GM23338 (cell line): Measurements from ENCODE around the gene LRRFIP1. TPM values are rescaled to one million over a fixed set of nuclear protein-coding genes. Genes with fewer than 3 reads are reported as not detected.

Source experiments
- ATAC-seq: fragments of 200-7000 bp; cut with Tn5 transposase; 3 replicates; pipeline ENCODE4 v1.9.1; 2020
- DNase-seq: peaks from one replicate; pipeline ENCODE4 v3.0.0-alpha.2; 2015; ENCODE audit warnings: low spot score
- H2AFZ ChIP-seq: fragments of 200-600 bp; sonication (generic); 2 replicates; pipeline ENCODE4 v1.8.0; 2016; ENCODE audit warnings: antibody characterized with exemption, mild to moderate bottlenecking, moderate library complexity
- H3F3A ChIP-seq: fragments of 200-600 bp; sonication (generic); replicated peaks from 2 replicates; pipeline ENCODE4 v1.8.0; 2017; ENCODE audit warnings: antibody characterized with exemption, mixed run types, low read depth
- H3K27ac ChIP-seq: fragments of 200-600 bp; sonication (generic); 2 replicates; pipeline ENCODE4 v1.6.1; 2016; ENCODE audit warnings: low read depth
- H3K27me3 ChIP-seq: fragments of 200-600 bp; sonication (generic); 2 replicates; pipeline ENCODE4 v1.8.0; 2016; ENCODE audit warnings: mild to moderate bottlenecking, mixed run types, moderate library complexity; ENCODE audit not compliant: insufficient read depth
- H3K36me3 ChIP-seq: fragments of 200-600 bp; sonication (generic); 2 replicates; pipeline ENCODE4 v1.8.0; 2016; ENCODE audit warnings: mild to moderate bottlenecking; ENCODE audit not compliant: insufficient read depth
- H3K4me1 ChIP-seq: fragments of 200-600 bp; sonication (generic); 2 replicates; pipeline ENCODE4 v1.8.0; 2016; ENCODE audit warnings: mild to moderate bottlenecking, moderate library complexity; ENCODE audit not compliant: insufficient read depth
- H3K4me2 ChIP-seq: fragments of 200-600 bp; sonication (generic); 2 replicates; pipeline ENCODE4 v1.7.1; 2017; ENCODE audit warnings: mixed run types
- H3K4me3 ChIP-seq: fragments of 200-600 bp; sonication (generic); 2 replicates; pipeline ENCODE4 v1.6.1; 2016; ENCODE audit warnings: mixed run types
- H3K79me2 ChIP-seq: fragments of 200-600 bp; sonication (generic); replicated peaks from 2 replicates; pipeline ENCODE4 v1.8.0; 2017; ENCODE audit warnings: mild to moderate bottlenecking; ENCODE audit not compliant: insufficient read depth
- H3K9me2 ChIP-seq: fragments of 200-600 bp; sonication (generic); 2 replicates; pipeline ENCODE4 v1.8.0; 2017; ENCODE audit not compliant: insufficient read depth
- H4K20me1 ChIP-seq: fragments of 200-600 bp; sonication (generic); replicated peaks from 2 replicates; pipeline ENCODE4 v1.8.0; 2017; ENCODE audit warnings: mild to moderate bottlenecking; ENCODE audit not compliant: insufficient read depth
- H3K27ac Mint-ChIP-seq: 2 replicates; pipeline ENCODE4 v1.8.0; 2020; ENCODE audit warnings: inconsistent platforms, mild to moderate bottlenecking, moderate library complexity, mixed read lengths
- H3K27me3 Mint-ChIP-seq: 3 replicates; pipeline ENCODE4 v1.8.0; 2022; ENCODE audit warnings: low read depth, mild to moderate bottlenecking, moderate library complexity, mixed read lengths, inconsistent platforms; ENCODE audit not compliant: insufficient read depth, poor library complexity
- H3K36me3 Mint-ChIP-seq: 3 replicates; pipeline ENCODE4 v1.8.0; 2021; ENCODE audit warnings: low read depth, mild to moderate bottlenecking, inconsistent platforms, moderate library complexity, mixed read lengths
- H3K4me1 Mint-ChIP-seq: 3 replicates; pipeline ENCODE4 v1.8.0; 2020; ENCODE audit warnings: mild to moderate bottlenecking, inconsistent platforms, mixed read lengths
- H3K4me3 Mint-ChIP-seq: 3 replicates; pipeline ENCODE4 v1.8.0; 2021; ENCODE audit warnings: moderate library complexity, mild to moderate bottlenecking, inconsistent platforms, mixed read lengths
- H3K9me3 Mint-ChIP-seq: 3 replicates; pipeline ENCODE4 v1.8.0; 2020; ENCODE audit warnings: moderate library complexity, mild to moderate bottlenecking, inconsistent platforms, mixed read lengths
- CREB1 ChIP-seq: fragments of 250-450 bp; sonication (Bioruptor Pico); IDR thresholded peaks from 2 replicates; pipeline ENCODE4 v1.5.0; 2020; ENCODE audit warnings: low read depth, mild to moderate bottlenecking, moderate library complexity
- CTCF ChIP-seq, 2 experiments: fragments of 200-600 bp in 1 of 2; sonication (generic) in 1 of 2; conservative IDR thresholded peaks; 2 replicates each; pipeline versions ENCODE4 v1.5.1 to v1.6.1; 2016 to 2017; ENCODE audit warnings: antibody characterized with exemption in 2 of 2, low read depth in 2 of 2, mild to moderate bottlenecking in 2 of 2, moderate library complexity in 1 of 2
- NANOG ChIP-seq: IDR thresholded peaks from 2 replicates; pipeline ENCODE4 v1.6.1; 2016; ENCODE audit warnings: antibody characterized with exemption, borderline replicate concordance
- POLR2AphosphoS5 ChIP-seq: IDR thresholded peaks from 2 replicates; pipeline ENCODE4 v1.6.1; 2016; ENCODE audit warnings: antibody characterized with exemption, low read depth
- STAT1 ChIP-seq: IDR thresholded peaks from one replicate; pipeline ENCODE4 v1.6.1; 2016; ENCODE audit warnings: antibody characterized with exemption; ENCODE audit not compliant: unreplicated experiment
- ZNF114 ChIP-seq: fragments of 250-450 bp; sonication (Bioruptor Pico); IDR thresholded peaks from 2 replicates; pipeline ENCODE4 v1.5.0; 2020; ENCODE audit warnings: mild to moderate bottlenecking, moderate library complexity
- ZNF331 ChIP-seq: fragments of 250-450 bp; sonication (Bioruptor Pico); IDR thresholded peaks from 2 replicates; pipeline ENCODE4 v1.5.0; 2020; ENCODE audit warnings: low read depth, mild to moderate bottlenecking, moderate library complexity
- ZNF462 ChIP-seq: fragments of 250-450 bp; sonication (Bioruptor Pico); IDR thresholded peaks from 2 replicates; pipeline ENCODE4 v1.5.0; 2020; ENCODE audit warnings: mild to moderate bottlenecking, moderate library complexity
- polyA plus RNA-seq: library from polyadenylated mRNA; unstranded; fragments of >200 nt; fragmentation: Nextera tagmentation; extraction: Ambion mirVana; gene quantifications from 2 replicates; pipeline ENCODE4 v1.2.1, GENCODE V29; 2016
- total RNA-seq: library from RNA; depleted of rRNA; stranded (reverse); fragments of >200 nt; shearing (Covaris generic); gene quantifications from 2 replicates; pipeline ENCODE4 v1.2.3, GENCODE V29; 2014
- TF ChIP-seq, protein P1 (sequence below): IDR thresholded peaks from 2 replicates; pipeline ENCODE4 v1.6.1; 2016; ENCODE audit warnings: antibody characterized with exemption
- TF ChIP-seq, protein P2 (sequence below): IDR thresholded peaks from one replicate; pipeline ENCODE4 v1.6.1; 2018; ENCODE audit warnings: antibody characterized with exemption; ENCODE audit not compliant: unreplicated experiment

The LRRFIP1 gene
- total and polyA plus RNA-seq, 2 experiments from 2014 or later: 59.6 to 178 TPM

DNA sequence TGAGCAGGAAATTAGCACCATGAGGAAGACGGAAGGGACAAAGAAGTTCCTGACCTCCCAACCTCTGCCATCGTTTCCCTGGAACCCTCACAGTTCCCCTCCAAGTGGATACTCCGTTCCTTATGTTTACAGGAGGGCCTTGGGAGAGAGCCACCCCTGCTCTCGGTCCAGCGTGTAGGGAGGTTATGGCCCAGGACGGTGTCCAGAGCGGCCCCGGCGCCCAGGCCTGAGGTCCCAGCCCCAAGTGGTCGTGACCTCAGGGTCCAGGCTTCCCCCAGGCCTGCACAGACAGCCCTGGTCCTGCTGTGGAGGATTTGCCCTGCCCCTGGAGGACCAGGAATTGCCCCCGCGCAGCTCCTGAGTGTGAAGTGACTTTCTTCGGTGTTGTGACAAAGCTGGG, 109.4 kb downstream of the LRRFIP1 start (continued):
- TF ChIP-seq ZNF462: no peak
- TF ChIP-seq, protein P1, sequence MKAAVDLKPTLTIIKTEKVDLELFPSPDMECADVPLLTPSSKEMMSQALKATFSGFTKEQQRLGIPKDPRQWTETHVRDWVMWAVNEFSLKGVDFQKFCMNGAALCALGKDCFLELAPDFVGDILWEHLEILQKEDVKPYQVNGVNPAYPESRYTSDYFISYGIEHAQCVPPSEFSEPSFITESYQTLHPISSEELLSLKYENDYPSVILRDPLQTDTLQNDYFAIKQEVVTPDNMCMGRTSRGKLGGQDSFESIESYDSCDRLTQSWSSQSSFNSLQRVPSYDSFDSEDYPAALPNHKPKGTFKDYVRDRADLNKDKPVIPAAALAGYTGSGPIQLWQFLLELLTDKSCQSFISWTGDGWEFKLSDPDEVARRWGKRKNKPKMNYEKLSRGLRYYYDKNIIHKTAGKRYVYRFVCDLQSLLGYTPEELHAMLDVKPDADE: no peak

- H3K9me2 ChIP-seq: no peaks in the 10 kb centered on the region
- Mint-ChIP-seq H3K27me3 (peaks cover 4% of the 10 kb centered on the region), H3K36me3 (peaks cover 5% of the 10 kb centered on the region), H3K9me3 (no peaks in the 10 kb centered on the region), H3K4me3 (no peak overlapping the region), H3K4me1 (peaks cover 62% of the 10 kb centered on the region), H3K27ac (no peak overlapping the region)
- no peak for DNase-seq
- no peak overlapping the region for H3K4me2 ChIP-seq
- no peak for ATAC-seq
- no peak overlapping the region for H3K4me3 ChIP-seq
- H3F3A ChIP-seq: peaks cover 7% of the 10 kb centered on the region; the same call in 1 of the 2 replicates
- H3K36me3 ChIP-seq: no peaks in the 10 kb centered on the region
- no peaks in the 10 kb centered on the region for H3K27me3 ChIP-seq
- peaks cover 90% of the 10 kb centered on the region for H3K79me2 ChIP-seq
- H3K4me1 ChIP-seq: peaks cover 45% of the 10 kb centered on the region
- H2AFZ ChIP-seq: no peak overlapping the region
- peaks cover 35% of the 10 kb centered on the region; the same call in 1 of the 2 replicates for H4K20me1 ChIP-seq
- no peak overlapping the region for H3K27ac ChIP-seq
- TF ChIP-seq ZNF114 (no peak), POLR2AphosphoS5 (no peak), CTCF (conservative IDR thresholded peaks at IDR 0.05; ENCODE audit: low read depth in 2 of 2) (no peak), ZNF331 (CRISPR knock-in tag) (no peak), NANOG (no peak), CREB1 (CRISPR knock-in tag) (no peak), STAT1 (no peak)
- TF ChIP-seq, protein P1: no peak
- TF ChIP-seq, protein P2, sequence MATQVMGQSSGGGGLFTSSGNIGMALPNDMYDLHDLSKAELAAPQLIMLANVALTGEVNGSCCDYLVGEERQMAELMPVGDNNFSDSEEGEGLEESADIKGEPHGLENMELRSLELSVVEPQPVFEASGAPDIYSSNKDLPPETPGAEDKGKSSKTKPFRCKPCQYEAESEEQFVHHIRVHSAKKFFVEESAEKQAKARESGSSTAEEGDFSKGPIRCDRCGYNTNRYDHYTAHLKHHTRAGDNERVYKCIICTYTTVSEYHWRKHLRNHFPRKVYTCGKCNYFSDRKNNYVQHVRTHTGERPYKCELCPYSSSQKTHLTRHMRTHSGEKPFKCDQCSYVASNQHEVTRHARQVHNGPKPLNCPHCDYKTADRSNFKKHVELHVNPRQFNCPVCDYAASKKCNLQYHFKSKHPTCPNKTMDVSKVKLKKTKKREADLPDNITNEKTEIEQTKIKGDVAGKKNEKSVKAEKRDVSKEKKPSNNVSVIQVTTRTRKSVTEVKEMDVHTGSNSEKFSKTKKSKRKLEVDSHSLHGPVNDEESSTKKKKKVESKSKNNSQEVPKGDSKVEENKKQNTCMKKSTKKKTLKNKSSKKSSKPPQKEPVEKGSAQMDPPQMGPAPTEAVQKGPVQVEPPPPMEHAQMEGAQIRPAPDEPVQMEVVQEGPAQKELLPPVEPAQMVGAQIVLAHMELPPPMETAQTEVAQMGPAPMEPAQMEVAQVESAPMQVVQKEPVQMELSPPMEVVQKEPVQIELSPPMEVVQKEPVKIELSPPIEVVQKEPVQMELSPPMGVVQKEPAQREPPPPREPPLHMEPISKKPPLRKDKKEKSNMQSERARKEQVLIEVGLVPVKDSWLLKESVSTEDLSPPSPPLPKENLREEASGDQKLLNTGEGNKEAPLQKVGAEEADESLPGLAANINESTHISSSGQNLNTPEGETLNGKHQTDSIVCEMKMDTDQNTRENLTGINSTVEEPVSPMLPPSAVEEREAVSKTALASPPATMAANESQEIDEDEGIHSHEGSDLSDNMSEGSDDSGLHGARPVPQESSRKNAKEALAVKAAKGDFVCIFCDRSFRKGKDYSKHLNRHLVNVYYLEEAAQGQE: no peak
These were observed 109.9 kb downstream of the LRRFIP1 start for GRCh38 chr2:237737196-237737865.
